Measurements from ENCODE around the gene AZU1. TPM values are rescaled to one million over a fixed set of nuclear protein-coding genes. Genes with fewer than 3 reads are reported as not detected.
"Not testable (repeated sequence)": the region's sequence is repeated elsewhere in the genome, so short reads cannot be mapped to it uniquely, and the experiment has no call there.

The AZU1 gene
- total and polyA plus RNA-seq, 7 donors, result 0.03 to 1.1 (median 0.36) TPM; not detected in 4

DNA sequence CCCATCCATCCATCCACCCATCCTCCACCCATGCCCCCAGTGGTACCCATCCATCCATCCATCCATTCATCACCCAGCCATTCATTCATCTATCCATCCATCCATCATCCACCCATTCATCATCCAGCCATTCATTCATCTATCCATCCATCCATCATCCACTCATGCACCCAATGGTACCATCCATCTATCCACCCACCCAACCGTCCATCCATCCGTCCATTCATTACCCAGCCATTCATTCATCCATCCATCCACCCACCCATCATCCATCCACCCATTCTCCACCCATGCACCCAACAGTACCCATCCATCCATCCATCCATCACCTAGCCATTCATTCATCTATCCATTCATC is 11.2 kb upstream of the AZU1 start:
- peaks cover under 1 to 17% (median 12%) of the 10 kb centered on the region in 4 donors for H3K36me3 ChIP-seq
- no peak for TF ChIP-seq EP300 (IDR thresholded peaks at IDR 0.05)
- TF ChIP-seq, protein P1, sequence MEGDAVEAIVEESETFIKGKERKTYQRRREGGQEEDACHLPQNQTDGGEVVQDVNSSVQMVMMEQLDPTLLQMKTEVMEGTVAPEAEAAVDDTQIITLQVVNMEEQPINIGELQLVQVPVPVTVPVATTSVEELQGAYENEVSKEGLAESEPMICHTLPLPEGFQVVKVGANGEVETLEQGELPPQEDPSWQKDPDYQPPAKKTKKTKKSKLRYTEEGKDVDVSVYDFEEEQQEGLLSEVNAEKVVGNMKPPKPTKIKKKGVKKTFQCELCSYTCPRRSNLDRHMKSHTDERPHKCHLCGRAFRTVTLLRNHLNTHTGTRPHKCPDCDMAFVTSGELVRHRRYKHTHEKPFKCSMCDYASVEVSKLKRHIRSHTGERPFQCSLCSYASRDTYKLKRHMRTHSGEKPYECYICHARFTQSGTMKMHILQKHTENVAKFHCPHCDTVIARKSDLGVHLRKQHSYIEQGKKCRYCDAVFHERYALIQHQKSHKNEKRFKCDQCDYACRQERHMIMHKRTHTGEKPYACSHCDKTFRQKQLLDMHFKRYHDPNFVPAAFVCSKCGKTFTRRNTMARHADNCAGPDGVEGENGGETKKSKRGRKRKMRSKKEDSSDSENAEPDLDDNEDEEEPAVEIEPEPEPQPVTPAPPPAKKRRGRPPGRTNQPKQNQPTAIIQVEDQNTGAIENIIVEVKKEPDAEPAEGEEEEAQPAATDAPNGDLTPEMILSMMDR (IDR thresholded peaks at IDR 0.05), result no peak
- no peak for TF ChIP-seq POLR2AphosphoS5 (IDR thresholded peaks at IDR 0.05)
- no peak for TF ChIP-seq POLR2A (IDR thresholded peaks at IDR 0.05)
- H3K27ac ChIP-seq, result no peak overlapping the region
- no peak overlapping the region for H3K4me3 ChIP-seq
- intact Hi-C loops (cut with DNase I), result no loop called here
- peaks cover 0 to 4% (median 3%) of the 10 kb centered on the region in 4 donors for H3K4me1 ChIP-seq
- 93% methylated on average over 2 of the region's 2 CpGs for WGBS, 2 donors
- no peak for DNase-seq
- H3K27me3 ChIP-seq, result peaks cover 6 to 8% (median 7%) of the 10 kb centered on the region in 3 donors
- H3K9me3 ChIP-seq, result no peaks in the 10 kb centered on the region

DNA sequence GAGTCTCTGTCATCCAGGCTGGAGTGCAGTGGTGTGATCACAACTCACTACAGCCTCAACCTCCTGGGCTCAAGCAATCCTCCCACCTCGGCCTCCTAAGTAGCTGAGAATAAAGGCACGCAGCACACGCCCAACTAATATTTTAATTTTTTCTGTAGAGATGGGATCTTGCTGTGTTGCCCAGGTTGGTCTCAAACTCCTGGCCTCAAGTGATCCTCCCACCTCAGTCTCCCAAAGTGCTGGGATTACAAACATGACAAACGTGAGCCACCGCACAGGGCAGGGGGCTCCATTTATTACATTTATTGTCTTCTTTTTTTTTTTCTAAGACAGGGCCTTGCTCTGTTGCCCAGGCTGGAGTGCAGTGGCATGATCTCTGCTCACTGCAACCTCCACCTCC is 7.4 kb upstream of the AZU1 start:
- H3K27me3 ChIP-seq, result peaks cover 22 to 36% (median 33%) of the 10 kb centered on the region in 3 donors
- WGBS, 2 donors, result 85 to 91% methylated on average over 5 of the region's 5 CpGs
- DNase-seq; H3K4me3 ChIP-seq; intact Hi-C loops (cut with DNase I); H3K9me3 ChIP-seq; H3K36me3 ChIP-seq; H3K27ac ChIP-seq: not testable (repeated sequence)
- H3K4me1 ChIP-seq, result peaks cover 0 to 16% (median 15%) of the 10 kb centered on the region in 4 donors

DNA sequence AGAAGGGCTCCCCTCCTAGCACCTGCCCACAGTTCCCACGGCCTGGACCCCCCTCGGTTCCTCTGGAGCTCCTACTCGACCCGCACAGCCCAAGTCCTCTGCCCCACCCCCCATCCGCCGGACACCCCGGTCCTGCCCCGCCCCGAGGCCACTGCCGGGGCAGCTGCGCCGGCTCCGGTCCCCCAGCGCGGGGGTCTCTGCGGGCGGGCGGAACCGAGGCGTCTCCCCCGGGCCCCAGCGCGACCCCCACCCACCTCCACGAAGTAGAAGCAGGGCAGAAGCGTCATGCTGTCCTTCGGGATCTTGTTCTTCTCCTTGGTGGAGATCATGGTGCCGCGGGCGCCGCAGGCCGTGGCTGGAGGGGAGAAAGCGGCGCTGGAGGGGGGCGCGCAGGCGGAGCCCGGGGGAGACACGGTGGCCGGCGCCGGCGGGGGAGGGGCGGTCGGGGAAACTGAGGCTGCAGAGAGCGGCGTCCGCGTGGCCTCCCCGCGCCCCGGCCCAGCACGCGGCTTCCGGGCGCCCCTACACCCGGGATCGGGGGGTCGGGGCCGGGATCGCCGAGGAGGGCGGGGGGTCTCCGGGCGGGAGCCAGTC is 6.3 kb upstream of the AZU1 start:
- Histone ChIP-seq H3K4me1 (peaks cover 0 to 16% (median 15%) of the 10 kb centered on the region in 4 donors), H3K4me3 (peak overlapping the region; percentile 6 to 47 (median 34)), H3K27me3 (peaks cover 22 to 36% (median 33%) of the 10 kb centered on the region in 3 donors), H3K36me3 (no peaks in the 10 kb centered on the region), H3K27ac (no peak overlapping the region), H3K9me3 (no peaks in the 10 kb centered on the region)
- intact Hi-C loops (cut with DNase I), result no loop called here
- TF ChIP-seq, protein P1 (IDR thresholded peaks at IDR 0.05), result no peak
- TF ChIP-seq POLR2AphosphoS5 (IDR thresholded peaks at IDR 0.05) (no peak), POLR2A (IDR thresholded peaks at IDR 0.05) (no peak), EP300 (IDR thresholded peaks at IDR 0.05) (no peak)
- WGBS, 2 donors, result 3% methylated on average over 64 of the region's 64 CpGs
- no peak for DNase-seq

GRCh38 chr19:821825-822503 is 5.7 kb upstream of the AZU1 start, which contains the start of gene PLPPR3:
Gene PLPPR3 (minus strand): TSS chr19:821955. CDS start chr19:821559, 396 bp downstream.
- DNase-seq, result no peak
- Histone ChIP-seq H3K36me3 (no peaks in the 10 kb centered on the region), H3K27me3 (peaks cover 22 to 36% (median 33%) of the 10 kb centered on the region in 3 donors), H3K27ac (no peak within 1 kb of the TSS), H3K4me1 (peaks cover 0 to 16% (median 15%) of the 10 kb centered on the region in 4 donors), H3K9me3 (no peaks in the 10 kb centered on the region), H3K4me3 (peak within 1 kb of the TSS; percentile 6 to 47 (median 34))
- WGBS, 2 donors, result 1 to 2% methylated on average over 86 of the region's 86 CpGs
- intact Hi-C loops (cut with DNase I), result no loop called here
- TF ChIP-seq, protein P1 (IDR thresholded peaks at IDR 0.05), result no peak
- TF ChIP-seq POLR2AphosphoS5 (IDR thresholded peaks at IDR 0.05), result no peak
- TF ChIP-seq EP300 (IDR thresholded peaks at IDR 0.05), result no peak
- no peak for TF ChIP-seq POLR2A (IDR thresholded peaks at IDR 0.05)

DNA sequence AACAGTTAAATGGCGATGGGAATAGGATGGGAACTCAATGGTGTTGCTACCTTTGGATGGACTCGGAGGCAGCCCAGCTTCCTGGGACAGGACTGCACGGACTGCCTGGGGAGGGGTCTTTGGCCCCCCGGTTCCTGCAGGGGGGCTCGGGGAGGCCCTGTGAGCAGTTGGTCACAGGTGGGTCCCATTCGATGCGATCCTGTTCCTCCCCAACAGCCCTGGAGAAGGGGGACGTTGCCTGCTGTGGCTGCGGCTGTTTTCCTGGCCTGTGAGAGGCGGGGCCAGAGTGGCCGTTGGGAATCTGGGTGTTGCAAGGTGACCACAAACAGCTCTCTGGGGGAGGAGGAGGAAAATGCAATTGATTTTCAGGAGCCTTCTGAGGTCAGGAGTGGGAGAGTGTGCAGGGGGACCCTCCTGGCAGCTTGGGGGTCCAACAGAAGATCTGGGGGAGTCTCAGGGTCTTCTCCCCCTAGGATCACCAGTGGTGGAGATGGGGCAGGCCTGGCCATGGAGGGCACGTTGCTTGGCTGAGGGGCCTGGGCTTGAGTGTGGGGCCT is 4.0 kb upstream of the AZU1 start:
- Histone ChIP-seq H3K4me3 (no peak overlapping the region), H3K27ac (no peak overlapping the region), H3K9me3 (no peaks in the 10 kb centered on the region), H3K27me3 (peaks cover 27 to 49% (median 33%) of the 10 kb centered on the region in 3 donors), H3K36me3 (no peaks in the 10 kb centered on the region), H3K4me1 (peaks cover 0 to 16% (median 15%) of the 10 kb centered on the region in 4 donors)
- intact Hi-C loops (cut with DNase I), result no loop called here
- TF ChIP-seq, protein P1 (IDR thresholded peaks at IDR 0.05), result no peak
- TF ChIP-seq POLR2AphosphoS5 (IDR thresholded peaks at IDR 0.05) (no peak), EP300 (IDR thresholded peaks at IDR 0.05) (no peak), POLR2A (IDR thresholded peaks at IDR 0.05) (no peak)
- WGBS, 2 donors, result 21 to 52% methylated on average over 12 of the region's 12 CpGs
- DNase-seq, result no peak

All from sigmoid colon (tissue), 7 donors.